ENCODE measurements around the gene CABCOCO1. TPM values are rescaled to one million over a fixed set of nuclear protein-coding genes. Genes with fewer than 3 reads are reported as not detected.
A peak's percentile ranks its signal among the peaks of the same experiment; 100 is the strongest.

The CABCOCO1 gene, protein sequence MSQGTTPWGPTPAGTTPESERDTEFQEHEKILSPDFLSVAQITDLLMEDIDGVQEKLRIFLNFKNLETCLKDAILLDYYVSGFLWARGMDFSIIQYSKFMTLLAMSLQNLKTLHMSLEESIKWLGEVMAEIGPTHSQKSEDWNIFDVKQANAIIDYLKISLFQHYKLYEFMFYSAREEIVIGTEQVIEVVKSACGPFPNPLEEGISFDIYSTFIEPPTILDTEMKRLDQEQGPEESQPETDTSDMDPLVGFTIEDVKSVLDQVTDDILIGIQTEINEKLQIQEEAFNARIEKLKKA
- 0.66 and 0.76 TPM in 2 replicates for total RNA-seq (2012; rRNA removed)

- H3K4me2 ChIP-seq (ENCODE audit: low read length), result peak within 1 kb of the TSS; percentile 82
- H3K36me3 ChIP-seq (ENCODE audit: insufficient read depth, low read length), result no peaks in the 10 kb centered on the region
- H3K4me3 ChIP-seq (ENCODE audit: low read length), result peak within 1 kb of the TSS; percentile 83
- no peaks in the 10 kb centered on the region for H3K27me3 ChIP-seq (ENCODE audit: control insufficient read depth, insufficient read depth, low read length)
- H3K9ac ChIP-seq (ENCODE audit: low read depth, low read length), result peak within 1 kb of the TSS; percentile 68
- H3K4me1 ChIP-seq (ENCODE audit: control insufficient read depth, insufficient read depth, low read length), result no peaks in the 10 kb centered on the region
- no peaks in the 10 kb centered on the region for H3K9me3 ChIP-seq (replicated peaks; ENCODE audit: low read length)
Observed at GRCh38 chr10:61662794-61663259, at the start of gene CABCOCO1. Gene CABCOCO1, plus strand, starts transcription at chr10:61662929. Its CDS starts 44 bp downstream, at chr10:61662973.

DNA sequence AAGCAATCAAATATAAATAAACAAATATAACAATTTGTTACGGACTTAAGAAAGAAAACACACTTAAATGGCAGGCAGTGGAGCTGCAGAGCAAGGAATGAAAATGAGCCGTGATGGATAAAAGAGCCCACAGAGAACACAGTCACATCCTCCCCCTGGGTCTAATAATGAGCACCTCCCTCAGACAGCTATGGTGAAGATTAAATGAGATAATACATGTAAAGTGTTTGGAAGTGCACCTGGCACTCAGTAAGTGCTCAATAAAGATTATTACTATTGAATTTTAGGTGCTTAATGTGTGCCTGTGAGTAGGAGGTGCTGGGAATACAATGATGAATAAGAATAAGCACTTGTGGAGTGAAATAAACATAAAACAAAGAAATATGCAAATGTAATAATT lies 49.1 kb upstream of the CABCOCO1 start:
- no peaks in the 10 kb centered on the region for H3K4me1 ChIP-seq (ENCODE audit: control insufficient read depth, insufficient read depth, low read length)
- H3K9me3 ChIP-seq (replicated peaks; ENCODE audit: low read length), result no peaks in the 10 kb centered on the region
- H3K27me3 ChIP-seq (ENCODE audit: control insufficient read depth, insufficient read depth, low read length), result no peaks in the 10 kb centered on the region
- no peak overlapping the region for H3K4me2 ChIP-seq (ENCODE audit: low read length)
- H3K4me3 ChIP-seq (ENCODE audit: low read length), result no peak overlapping the region
- H3K9ac ChIP-seq (ENCODE audit: low read depth, low read length), result no peak overlapping the region
- no peaks in the 10 kb centered on the region for H3K36me3 ChIP-seq (ENCODE audit: insufficient read depth, low read length)

DNA sequence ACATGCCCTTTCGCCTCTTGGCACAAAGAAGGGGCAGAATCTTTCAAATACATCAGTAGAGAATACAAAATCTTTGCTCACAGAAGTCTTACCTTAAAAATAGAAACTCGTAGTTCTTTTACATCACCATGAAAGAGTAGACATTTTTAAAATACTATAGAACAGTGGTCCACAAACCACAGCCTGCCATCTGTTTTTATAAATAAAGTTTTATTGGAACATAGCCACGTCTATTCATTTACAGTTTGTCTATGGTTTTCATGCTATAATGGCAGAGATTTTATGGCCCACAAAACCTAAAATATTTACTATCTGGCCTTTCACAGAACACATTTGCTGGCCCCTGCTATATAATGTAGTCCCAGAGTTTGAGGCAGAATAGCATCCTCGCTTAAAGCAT lies 46.1 kb upstream of the CABCOCO1 start:
- no peaks in the 10 kb centered on the region for H3K9me3 ChIP-seq (replicated peaks; ENCODE audit: low read length)
- no peak overlapping the region for H3K4me2 ChIP-seq (ENCODE audit: low read length)
- H3K4me3 ChIP-seq (ENCODE audit: low read length), result no peak overlapping the region
- no peak overlapping the region for H3K9ac ChIP-seq (ENCODE audit: low read depth, low read length)
- no peaks in the 10 kb centered on the region for H3K27me3 ChIP-seq (ENCODE audit: control insufficient read depth, insufficient read depth, low read length)
- H3K4me1 ChIP-seq (ENCODE audit: control insufficient read depth, insufficient read depth, low read length), result no peaks in the 10 kb centered on the region
- H3K36me3 ChIP-seq (ENCODE audit: insufficient read depth, low read length), result no peaks in the 10 kb centered on the region

DNA sequence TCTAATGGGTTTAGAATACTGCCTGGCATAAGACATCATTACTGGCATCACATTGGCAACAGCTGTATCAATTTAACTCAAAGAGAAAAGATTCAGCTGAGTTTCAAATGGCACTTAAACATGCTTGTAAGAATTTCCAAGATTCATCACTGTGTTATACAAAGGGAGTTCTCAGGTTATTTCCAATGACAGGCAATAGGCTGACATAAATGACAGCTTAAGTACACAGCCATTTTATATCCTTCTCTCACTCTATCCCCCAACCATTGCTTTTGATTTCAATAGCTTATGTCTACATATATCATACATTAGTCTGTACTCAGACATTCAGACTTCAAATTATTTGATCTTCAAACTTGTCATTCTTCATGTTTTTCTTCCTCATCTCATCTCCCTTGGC lies 45.5 kb upstream of the CABCOCO1 start:
- H3K36me3 ChIP-seq (ENCODE audit: insufficient read depth, low read length), result no peaks in the 10 kb centered on the region
- no peak overlapping the region for H3K4me3 ChIP-seq (ENCODE audit: low read length)
- no peak overlapping the region for H3K4me2 ChIP-seq (ENCODE audit: low read length)
- H3K9me3 ChIP-seq (replicated peaks; ENCODE audit: low read length), result no peaks in the 10 kb centered on the region
- H3K27me3 ChIP-seq (ENCODE audit: control insufficient read depth, insufficient read depth, low read length), result no peaks in the 10 kb centered on the region
- no peaks in the 10 kb centered on the region for H3K4me1 ChIP-seq (ENCODE audit: control insufficient read depth, insufficient read depth, low read length)
- no peak overlapping the region for H3K9ac ChIP-seq (ENCODE audit: low read depth, low read length)

DNA sequence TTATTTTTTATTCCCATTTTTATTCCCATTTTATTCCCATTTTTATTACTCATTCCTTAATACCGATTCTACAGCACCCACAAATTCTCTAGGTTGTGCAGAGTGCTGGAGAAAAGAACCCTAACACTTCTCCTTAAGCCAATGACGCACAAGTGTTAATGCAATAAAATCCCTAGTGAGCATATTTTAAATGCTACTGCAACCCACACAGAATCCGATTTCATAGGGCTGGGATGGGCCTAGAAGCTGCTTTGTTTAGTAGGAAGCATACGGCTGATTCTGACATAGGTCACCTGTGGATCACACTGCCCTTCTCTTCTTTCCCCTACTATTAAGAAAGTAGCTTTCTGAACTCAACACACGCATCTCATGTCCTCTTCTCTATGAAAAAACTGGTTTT lies 45.1 kb upstream of the CABCOCO1 start:
- H3K4me2 ChIP-seq (ENCODE audit: low read length), result no peak overlapping the region
- H3K9me3 ChIP-seq (replicated peaks; ENCODE audit: low read length), result no peaks in the 10 kb centered on the region
- no peaks in the 10 kb centered on the region for H3K4me1 ChIP-seq (ENCODE audit: control insufficient read depth, insufficient read depth, low read length)
- H3K27me3 ChIP-seq (ENCODE audit: control insufficient read depth, insufficient read depth, low read length), result no peaks in the 10 kb centered on the region
- H3K4me3 ChIP-seq (ENCODE audit: low read length), result no peak overlapping the region
- H3K9ac ChIP-seq (ENCODE audit: low read depth, low read length), result no peak overlapping the region
- H3K36me3 ChIP-seq (ENCODE audit: insufficient read depth, low read length), result no peaks in the 10 kb centered on the region

DNA sequence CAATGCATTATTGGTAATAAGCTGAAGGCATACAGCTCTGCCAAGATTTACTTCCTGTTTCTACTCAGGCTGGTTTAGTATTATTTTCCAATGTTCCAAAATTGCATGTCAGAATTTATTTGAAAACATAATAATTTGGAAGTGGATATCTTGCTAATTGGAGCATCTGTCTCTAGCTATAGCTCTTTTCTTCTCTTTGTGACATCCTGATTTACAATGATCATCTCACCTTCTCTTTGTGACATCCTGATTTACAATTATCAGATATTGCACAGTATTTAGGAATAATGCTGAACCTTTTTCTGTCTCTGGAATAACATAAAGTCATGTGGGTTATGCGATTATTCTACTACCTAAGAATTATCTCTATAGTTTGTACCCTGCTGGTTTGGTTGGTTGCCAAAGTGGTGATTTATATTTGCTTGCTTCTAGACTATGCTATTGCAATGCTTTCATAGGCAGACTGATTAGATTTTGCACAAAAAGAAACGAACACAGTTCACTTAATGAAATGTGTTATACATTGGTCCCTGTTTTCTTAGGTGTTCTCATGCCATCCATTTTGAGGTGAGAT lies 44.3 kb upstream of the CABCOCO1 start:
- H3K4me3 ChIP-seq (ENCODE audit: low read length), result no peak overlapping the region
- H3K36me3 ChIP-seq (ENCODE audit: insufficient read depth, low read length), result no peaks in the 10 kb centered on the region

GRCh38 chr10:61620506-61620905 lies 42.2 kb upstream of the CABCOCO1 start:
- Histone ChIP-seq H3K9me3 (replicated peaks; ENCODE audit: low read length) (no peaks in the 10 kb centered on the region), H3K9ac (ENCODE audit: low read depth, low read length) (no peak overlapping the region), H3K36me3 (ENCODE audit: insufficient read depth, low read length) (no peaks in the 10 kb centered on the region), H3K27me3 (ENCODE audit: control insufficient read depth, insufficient read depth, low read length) (no peaks in the 10 kb centered on the region), H3K4me3 (ENCODE audit: low read length) (no peak overlapping the region), H3K4me2 (ENCODE audit: low read length) (no peak overlapping the region), H3K4me1 (ENCODE audit: control insufficient read depth, insufficient read depth, low read length) (peaks cover 15% of the 10 kb centered on the region)

More for the DNA sequence above, 44.3 kb upstream of the CABCOCO1 start:
- no peaks in the 10 kb centered on the region for H3K27me3 ChIP-seq (ENCODE audit: control insufficient read depth, insufficient read depth, low read length)
- H3K9ac ChIP-seq (ENCODE audit: low read depth, low read length), result no peak overlapping the region
- H3K4me2 ChIP-seq (ENCODE audit: low read length), result no peak overlapping the region
- H3K4me1 ChIP-seq (ENCODE audit: control insufficient read depth, insufficient read depth, low read length), result peaks cover 8% of the 10 kb centered on the region
- H3K9me3 ChIP-seq (replicated peaks; ENCODE audit: low read length), result no peaks in the 10 kb centered on the region

DNA sequence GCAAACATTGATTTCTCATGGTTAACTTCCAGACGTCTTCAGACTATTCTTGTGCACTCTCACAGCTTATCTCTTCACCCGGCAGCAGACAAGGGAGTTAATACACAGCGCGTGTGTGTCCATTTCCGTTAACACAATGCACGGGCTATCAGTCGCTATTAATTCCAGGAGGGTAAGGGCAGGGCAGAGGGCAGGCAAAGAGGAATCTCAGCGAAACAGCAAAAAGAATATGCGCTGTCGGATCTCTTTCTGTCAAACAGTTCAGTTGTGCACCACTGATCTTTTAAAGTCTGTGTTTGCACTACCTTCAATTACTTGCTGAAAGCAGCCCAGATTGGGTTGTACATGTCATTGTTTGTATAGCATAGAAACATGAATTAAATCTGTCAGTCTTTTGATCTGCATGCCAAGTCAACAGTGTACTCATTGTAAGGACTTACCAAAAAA lies 41.1 kb upstream of the CABCOCO1 start:
- Histone ChIP-seq H3K9ac (ENCODE audit: low read depth, low read length) (no peak overlapping the region), H3K4me3 (ENCODE audit: low read length) (no peak overlapping the region), H3K36me3 (ENCODE audit: insufficient read depth, low read length) (no peaks in the 10 kb centered on the region)

DNA sequence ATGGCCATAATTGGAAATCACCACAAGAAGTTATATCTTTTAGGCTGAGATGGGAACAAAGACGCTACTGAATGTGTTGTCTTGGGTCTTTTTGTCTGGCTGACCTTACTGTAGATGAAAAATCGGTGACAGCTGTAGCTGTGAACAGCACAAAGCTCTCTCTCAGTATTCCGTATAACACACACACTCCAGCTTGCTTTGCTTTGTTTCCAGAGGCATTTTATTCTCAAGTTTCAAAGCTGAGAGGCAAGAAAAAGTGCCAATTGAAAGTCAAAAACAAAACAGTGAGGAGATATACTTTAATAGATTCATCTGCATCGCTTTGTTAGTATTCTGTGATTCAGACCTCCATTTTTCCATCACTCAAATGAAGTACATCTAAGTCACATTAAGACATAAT lies 39.6 kb upstream of the CABCOCO1 start:
- no peak overlapping the region for H3K4me3 ChIP-seq (ENCODE audit: low read length)
- H3K4me2 ChIP-seq (ENCODE audit: low read length), result peak overlapping the region; percentile 43
- peak overlapping the region; percentile 37 for H3K9ac ChIP-seq (ENCODE audit: low read depth, low read length)
- H3K9me3 ChIP-seq (replicated peaks; ENCODE audit: low read length), result no peaks in the 10 kb centered on the region
- H3K27me3 ChIP-seq (ENCODE audit: control insufficient read depth, insufficient read depth, low read length), result no peaks in the 10 kb centered on the region
- no peaks in the 10 kb centered on the region for H3K36me3 ChIP-seq (ENCODE audit: insufficient read depth, low read length)
- H3K4me1 ChIP-seq (ENCODE audit: control insufficient read depth, insufficient read depth, low read length), result peaks cover 25% of the 10 kb centered on the region

More for the DNA sequence above, 41.1 kb upstream of the CABCOCO1 start:
- peaks cover 15% of the 10 kb centered on the region for H3K4me1 ChIP-seq (ENCODE audit: control insufficient read depth, insufficient read depth, low read length)
- no peaks in the 10 kb centered on the region for H3K9me3 ChIP-seq (replicated peaks; ENCODE audit: low read length)
- no peak overlapping the region for H3K4me2 ChIP-seq (ENCODE audit: low read length)
- no peaks in the 10 kb centered on the region for H3K27me3 ChIP-seq (ENCODE audit: control insufficient read depth, insufficient read depth, low read length)

GRCh38 chr10:61626209-61626608 lies 36.5 kb upstream of the CABCOCO1 start:
- H3K9me3 ChIP-seq (replicated peaks; ENCODE audit: low read length), result no peaks in the 10 kb centered on the region
- peaks cover 39% of the 10 kb centered on the region for H3K4me1 ChIP-seq (ENCODE audit: control insufficient read depth, insufficient read depth, low read length)

GRCh38 chr10:61627266-61627665 lies 35.5 kb upstream of the CABCOCO1 start:
- Histone ChIP-seq H3K9ac (ENCODE audit: low read depth, low read length) (peak overlapping the region; percentile 40), H3K27me3 (ENCODE audit: control insufficient read depth, insufficient read depth, low read length) (no peaks in the 10 kb centered on the region), H3K36me3 (ENCODE audit: insufficient read depth, low read length) (no peaks in the 10 kb centered on the region), H3K4me3 (ENCODE audit: low read length) (no peak overlapping the region), H3K4me2 (ENCODE audit: low read length) (no peak overlapping the region), H3K4me1 (ENCODE audit: control insufficient read depth, insufficient read depth, low read length) (peaks cover 39% of the 10 kb centered on the region), H3K9me3 (replicated peaks; ENCODE audit: low read length) (no peaks in the 10 kb centered on the region)

More at GRCh38 chr10:61626209-61626608, 36.5 kb upstream of the CABCOCO1 start:
- Histone ChIP-seq H3K36me3 (ENCODE audit: insufficient read depth, low read length) (no peaks in the 10 kb centered on the region), H3K27me3 (ENCODE audit: control insufficient read depth, insufficient read depth, low read length) (no peaks in the 10 kb centered on the region), H3K9ac (ENCODE audit: low read depth, low read length) (no peak overlapping the region), H3K4me3 (ENCODE audit: low read length) (no peak overlapping the region), H3K4me2 (ENCODE audit: low read length) (no peak overlapping the region)

Data from skeletal muscle satellite cell (primary cell).